Smooth muscle cell of the coronary artery (primary cell): ENCODE data around the gene UNC93B1. TPM values are rescaled to one million over a fixed set of nuclear protein-coding genes. Genes with fewer than 3 reads are reported as not detected.

Source experiments
- total RNA-seq: library from RNA; depleted of rRNA; stranded (reverse); fragments of >200 nt; gene quantifications from 2 replicates; pipeline ENCODE4 v1.2.3, GENCODE V29; 2014; ENCODE audit warnings: low replicate concordance

The UNC93B1 gene, protein sequence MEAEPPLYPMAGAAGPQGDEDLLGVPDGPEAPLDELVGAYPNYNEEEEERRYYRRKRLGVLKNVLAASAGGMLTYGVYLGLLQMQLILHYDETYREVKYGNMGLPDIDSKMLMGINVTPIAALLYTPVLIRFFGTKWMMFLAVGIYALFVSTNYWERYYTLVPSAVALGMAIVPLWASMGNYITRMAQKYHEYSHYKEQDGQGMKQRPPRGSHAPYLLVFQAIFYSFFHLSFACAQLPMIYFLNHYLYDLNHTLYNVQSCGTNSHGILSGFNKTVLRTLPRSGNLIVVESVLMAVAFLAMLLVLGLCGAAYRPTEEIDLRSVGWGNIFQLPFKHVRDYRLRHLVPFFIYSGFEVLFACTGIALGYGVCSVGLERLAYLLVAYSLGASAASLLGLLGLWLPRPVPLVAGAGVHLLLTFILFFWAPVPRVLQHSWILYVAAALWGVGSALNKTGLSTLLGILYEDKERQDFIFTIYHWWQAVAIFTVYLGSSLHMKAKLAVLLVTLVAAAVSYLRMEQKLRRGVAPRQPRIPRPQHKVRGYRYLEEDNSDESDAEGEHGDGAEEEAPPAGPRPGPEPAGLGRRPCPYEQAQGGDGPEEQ
- 18.6 and 54.1 TPM in 2 replicates for total RNA-seq

DNA sequence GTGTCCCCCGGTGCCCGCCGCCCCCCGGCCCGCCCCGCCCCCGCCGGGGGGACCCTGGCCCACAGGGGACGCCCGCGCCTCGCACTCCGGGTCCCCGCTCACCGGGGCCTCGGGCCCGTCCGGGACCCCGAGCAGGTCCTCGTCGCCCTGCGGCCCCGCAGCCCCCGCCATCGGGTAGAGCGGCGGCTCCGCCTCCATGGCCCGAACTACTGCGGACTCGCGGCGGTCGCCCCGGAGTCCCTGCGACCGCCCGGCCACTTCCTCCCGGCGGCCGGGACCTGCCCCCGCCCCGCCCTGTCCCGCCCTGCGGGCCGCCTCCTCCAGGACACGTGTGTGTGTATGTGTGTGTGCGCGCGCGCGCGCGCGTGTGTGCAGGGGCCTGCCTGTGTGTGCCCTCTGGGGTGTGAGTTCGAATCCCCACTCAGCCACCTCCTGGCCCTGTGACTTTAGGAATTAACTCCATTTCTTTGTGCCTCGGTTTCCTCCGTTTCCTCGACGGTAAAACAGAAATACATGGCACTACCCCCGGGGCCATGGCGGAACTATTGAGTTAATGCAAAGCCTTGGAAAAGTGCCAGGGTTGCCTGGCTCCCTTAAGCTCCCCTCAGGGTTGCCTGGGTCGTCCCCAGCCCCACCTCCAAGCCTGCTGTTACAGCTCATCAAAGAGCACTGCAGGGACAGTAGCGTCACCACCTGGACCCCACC lies at the start of gene UNC93B1:
Gene UNC93B1, minus strand, starts transcription at position 252 of the 705 bp plus-strand sequence. Its CDS starts 54 bp downstream, at position 198.

DNA sequence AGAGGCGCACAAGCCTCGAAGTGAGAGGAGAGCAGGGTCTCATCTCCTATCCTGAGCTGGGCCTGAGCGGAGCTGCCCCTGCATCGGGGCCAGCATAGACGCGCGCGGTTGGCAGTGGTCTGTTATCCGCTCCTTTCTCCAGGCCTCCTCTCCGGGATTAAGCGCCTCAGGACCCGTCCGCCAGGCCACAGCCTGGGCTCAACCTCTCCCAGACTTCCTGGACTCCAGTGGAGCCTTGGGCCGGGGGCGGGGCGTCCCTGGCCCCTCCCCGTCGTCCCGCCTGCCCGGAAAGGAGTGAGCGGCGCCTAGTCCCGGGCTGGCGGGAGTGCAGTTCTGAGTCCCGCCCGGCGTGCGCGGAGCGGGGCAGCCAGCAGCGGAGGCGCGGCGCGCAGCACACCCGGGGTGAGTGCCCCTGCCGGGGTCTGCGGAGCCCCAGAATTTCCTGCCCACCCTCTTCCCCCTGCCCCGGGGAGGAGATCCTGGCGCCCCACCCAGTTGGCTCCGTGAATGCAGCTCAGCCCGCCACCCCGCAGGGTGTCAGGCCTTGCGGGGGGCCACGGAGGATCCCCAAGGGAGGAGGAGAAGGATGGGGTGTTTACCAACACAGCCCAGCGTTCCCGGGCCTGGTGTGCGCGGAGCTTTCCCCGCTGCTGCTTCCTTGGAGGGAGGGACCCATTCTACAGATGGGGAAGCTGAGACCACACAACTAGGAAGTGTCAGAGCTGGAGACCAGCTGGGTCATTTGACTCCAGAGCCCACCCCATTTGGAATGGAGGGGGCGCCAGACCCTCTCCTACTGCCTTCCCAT lies 35.0 kb upstream of the UNC93B1 start, which contains the start of gene TCIRG1:
Gene TCIRG1, plus strand, starts transcription at position 308 of the 808 bp plus-strand sequence. CDS start 2,247 bp downstream, outside the sequence.

DNA sequence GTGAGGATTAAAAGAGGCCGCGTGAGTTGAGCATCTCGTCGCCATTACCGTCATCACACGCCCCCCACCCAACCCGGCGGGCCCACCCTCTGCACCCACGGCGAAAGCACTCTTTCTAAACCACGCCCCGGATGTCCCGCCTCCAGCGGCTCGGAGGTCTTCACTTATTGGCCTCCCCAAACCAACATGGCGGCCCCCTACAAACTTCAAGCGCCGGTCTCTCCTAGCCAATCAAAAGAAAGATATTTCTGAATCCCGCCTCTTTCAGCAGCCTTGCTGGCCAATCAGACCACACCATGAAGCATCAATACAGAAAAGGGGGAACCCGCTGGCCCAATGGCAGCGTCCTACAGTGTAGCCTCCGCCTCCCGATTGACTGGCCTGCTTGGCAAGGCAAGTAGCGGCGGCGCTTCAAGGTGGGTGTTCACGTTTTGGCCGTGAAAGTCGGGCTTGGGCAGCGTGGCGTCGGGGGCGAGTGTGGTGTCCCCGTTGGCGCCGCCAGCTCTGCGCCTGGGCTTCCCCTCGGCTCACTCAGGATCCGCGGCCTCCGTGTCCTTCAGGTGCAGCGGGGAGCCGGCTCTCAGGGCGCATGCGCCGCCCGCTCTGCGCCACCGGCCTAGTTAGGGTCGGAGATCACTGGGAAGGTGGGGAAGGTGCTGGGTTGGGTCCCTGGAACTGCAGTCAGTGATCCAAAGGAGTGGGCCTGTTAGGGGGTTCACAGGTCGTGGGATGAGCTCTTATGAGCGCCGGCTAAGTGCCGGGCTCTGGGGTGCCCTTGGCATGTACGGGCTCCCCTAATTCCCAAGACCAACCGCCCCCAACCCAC lies 26.6 kb upstream of the UNC93B1 start, which contains the start of gene NDUFS8:
Gene NDUFS8, plus strand, starts transcription at position 364 of the 826 bp plus-strand sequence. CDS start 1,471 bp downstream, outside the sequence.

DNA sequence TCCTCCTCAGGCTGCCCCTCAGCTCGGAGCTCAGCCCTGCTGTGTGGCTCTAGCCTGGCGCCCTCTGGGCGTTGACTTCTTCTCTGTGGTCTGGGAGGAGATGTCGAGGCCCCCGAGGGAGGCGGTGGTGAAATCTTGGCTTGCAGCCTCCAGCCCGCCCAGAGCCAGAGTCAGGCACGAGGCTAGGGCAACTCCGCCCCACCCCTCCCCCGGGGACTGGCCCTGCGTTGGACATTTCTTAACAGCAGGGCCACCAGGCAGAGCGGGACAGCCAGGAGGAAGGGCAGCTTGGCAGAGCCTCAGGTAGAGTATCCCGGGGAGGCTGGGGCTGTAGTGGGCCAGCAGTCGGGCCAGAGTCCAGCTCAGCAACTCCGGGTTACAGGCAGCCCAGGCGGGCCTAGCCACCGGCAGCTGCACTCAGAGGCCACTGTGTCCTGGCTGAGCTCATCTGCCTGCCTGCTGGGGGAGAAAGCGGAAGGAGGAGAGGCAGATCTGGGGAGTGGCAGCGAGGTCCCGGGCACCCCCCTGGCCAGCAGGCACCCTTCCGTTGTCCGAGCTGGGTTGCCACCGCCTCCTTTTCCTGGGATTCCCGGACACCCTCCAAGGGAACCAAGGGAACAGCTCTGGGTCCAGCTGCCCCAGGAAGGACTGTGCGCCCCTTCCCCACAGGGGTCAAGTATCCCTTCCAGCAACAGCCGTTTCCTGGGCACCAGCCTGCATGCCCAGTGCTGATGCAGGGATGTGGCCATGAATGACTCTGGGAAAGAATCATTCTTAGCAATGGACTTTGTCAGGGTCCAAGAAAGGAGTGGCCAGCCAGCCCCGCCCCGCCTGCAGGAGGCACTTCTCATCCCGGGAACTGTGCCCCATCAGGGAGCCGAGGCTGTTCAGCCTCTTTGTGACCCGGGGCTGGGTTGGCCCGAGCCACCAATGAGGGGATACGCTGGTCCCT lies 6.5 kb upstream of the UNC93B1 start, which contains the start of gene ALDH3B1:
Gene ALDH3B1, plus strand, starts transcription at position 238 of the 952 bp plus-strand sequence. CDS start 4,971 bp downstream, outside the sequence.

Other genes starting within 250 kb of the UNC93B1 start
- 18.6 and 32.2 TPM in 2 replicates for gene ALDH3B1, start 6.2 kb upstream of the UNC93B1 start, total RNA-seq
- 96.2 and 149 TPM in 2 replicates for gene NDUFS8, start 26.6 kb upstream of the UNC93B1 start, total RNA-seq
- 52.3 and 54.9 TPM in 2 replicates for gene TCIRG1, start 34.9 kb upstream of the UNC93B1 start, total RNA-seq
- 7.1 and 8.3 TPM in 2 replicates for gene CHKA, start 117.3 kb upstream of the UNC93B1 start, total RNA-seq
- gene KMT5B, start 209.2 kb upstream of the UNC93B1 start, total RNA-seq, result 23.4 and 23.5 TPM in 2 replicates